NOMO-1 treated with dmso at 0.1 percent for 144 hours (cell line): ENCODE measurements around the gene EFS.

Source experiments
- DNase-seq: peaks from one replicate; lab custom pipeline; 2025; ENCODE audit not compliant: unreplicated experiment; lab: John Stamatoyannopoulos, UW

The EFS gene

DNA sequence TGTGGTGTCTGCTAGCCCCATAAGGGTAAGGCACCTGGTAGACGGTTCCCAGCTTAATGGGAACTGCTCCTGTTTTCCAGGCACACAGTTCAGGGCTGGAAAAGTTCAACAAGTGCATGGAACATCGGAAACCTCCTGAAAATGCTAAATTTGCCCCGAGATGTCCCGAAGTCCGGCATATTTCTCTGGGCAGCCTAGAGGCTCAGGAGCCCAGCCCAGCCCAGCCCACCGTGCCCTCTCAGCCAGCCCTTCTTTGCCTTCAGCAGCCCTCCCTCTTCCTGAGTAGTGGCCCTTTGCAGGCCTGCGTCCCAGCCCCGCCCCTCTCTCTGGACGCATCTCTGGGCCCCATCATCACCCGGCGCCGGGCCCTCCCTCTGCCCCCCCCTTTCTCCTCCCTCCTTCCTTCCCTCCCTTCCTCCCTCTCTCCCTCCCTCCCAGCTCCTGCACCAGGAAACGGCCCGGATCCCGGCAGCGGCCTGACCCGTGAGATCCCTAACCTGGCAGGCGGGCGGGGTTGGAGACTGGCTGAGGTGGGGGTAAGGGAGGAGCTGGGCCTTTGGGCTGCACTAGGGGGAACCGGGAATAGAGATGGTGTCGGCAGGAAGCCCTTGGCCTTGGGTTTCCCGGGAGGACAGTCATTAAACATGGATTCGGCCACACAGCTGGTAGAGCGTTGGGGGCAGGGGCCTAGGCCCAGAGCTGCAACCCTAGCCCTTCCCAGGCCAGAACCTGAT, 58.4 kb downstream of the EFS start, which contains the start of gene BCL2L2:
Gene BCL2L2 (plus strand): TSS at position 422 of the 734 bp plus-strand sequence. CDS start 935 bp downstream, outside the sequence.
- DNase-seq, result peak; percentile 68
